Amniotic stem cell (primary cell): ENCODE results near the gene KRTAP12-4.
"Not testable (repeated sequence)": the region's sequence is repeated elsewhere in the genome, so short reads cannot be mapped to it uniquely, and the experiment has no call there.

Experiments used
- DNase-seq: peaks from one replicate; lab custom pipeline; 2025; lab: John Stamatoyannopoulos, UW

KRTAP12-4 gene

DNA sequence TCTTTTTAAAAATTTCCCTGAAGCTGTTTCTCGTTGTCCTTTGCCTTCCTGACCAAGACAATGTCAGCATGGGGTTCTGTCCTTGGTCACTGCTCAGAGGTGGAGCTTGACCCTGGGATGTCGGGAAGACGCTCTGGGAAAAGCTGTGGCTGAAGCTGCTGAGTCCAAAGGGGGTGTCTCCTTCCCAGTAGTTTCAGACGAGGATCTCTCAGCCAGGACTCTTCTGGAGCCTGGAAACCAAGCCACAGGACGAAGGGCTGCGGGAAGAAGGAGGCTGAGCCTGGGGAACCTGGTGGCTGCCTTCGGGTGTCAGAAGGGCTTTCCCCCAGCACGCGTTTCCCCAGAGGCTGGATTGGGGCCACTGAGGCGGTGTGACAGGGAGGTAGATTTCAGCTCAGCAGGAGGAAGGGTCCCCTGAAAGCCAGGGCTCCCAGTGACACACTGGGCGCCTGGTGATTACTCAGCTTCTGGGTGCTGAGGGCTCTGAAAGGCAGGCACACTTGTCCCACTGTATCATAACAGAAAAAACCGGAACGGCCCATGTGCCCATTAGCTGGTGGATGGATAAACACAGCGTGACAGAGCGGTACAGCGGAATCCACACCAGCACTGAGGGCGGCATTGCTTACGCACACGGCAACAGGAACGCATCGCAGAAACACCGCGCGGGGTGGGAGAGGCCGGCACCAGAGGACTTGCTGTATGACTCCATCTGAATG, 32.5 kb upstream of the KRTAP12-4 start:
- DNase-seq, result no peak

DNA sequence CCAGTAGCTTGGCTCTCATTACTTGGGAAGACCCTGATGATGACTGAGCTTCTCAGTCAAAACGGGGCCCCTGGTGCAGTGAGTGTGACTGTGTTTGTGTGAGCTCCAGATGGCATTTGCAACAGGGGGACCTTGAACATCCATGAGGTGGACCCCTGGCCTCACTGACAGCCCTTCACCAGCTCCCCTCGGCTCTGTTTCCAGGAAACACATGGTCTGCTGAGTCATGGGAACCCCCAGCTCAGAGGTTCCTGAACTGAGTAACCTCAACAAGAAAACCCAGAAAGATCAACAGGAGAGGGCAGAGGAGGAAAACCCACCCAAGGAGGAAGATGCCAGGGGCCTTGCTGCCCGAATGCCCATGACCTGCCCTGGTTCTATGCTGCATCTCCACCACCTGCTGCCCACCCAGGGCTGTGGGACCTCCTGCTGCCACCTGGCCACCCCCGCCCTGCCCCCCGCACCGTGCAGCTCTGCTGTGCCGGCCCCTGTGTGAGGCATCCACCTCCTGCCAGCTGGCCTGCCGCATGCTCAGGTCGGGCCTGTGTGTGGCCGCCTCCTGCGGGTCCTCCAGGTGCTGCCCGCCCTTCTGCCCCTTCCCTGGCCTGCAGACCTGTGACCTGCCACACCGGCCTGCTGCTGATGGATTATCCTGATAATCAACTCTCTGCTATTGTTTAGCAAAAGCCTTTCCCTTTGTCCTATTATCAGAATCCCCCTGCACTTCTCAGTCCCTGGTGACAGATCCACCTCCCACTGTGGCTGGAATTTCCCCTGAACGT, 31.7 kb upstream of the KRTAP12-4 start:
- DNase-seq, result no peak

DNA sequence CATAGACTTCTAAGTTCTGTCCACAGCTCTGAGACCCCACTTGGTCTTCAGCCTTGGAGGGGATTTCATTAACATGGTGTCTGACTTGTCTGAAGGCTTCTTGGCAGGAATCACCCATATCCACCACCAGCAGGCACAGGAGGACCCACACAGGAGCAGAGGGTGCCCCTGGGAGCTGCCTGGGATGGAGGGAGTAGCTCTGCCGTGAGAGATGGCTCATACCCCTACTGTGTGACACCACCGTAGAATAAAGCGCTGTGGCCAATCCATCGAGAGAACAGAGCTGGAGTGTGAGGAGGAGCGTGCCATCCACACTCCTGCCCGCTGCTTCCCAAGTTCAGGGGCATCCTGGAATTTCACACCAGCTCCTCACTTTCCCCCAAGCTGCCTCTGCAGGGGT, 30.6 kb upstream of the KRTAP12-4 start:
- DNase-seq, result not testable (repeated sequence)

DNA sequence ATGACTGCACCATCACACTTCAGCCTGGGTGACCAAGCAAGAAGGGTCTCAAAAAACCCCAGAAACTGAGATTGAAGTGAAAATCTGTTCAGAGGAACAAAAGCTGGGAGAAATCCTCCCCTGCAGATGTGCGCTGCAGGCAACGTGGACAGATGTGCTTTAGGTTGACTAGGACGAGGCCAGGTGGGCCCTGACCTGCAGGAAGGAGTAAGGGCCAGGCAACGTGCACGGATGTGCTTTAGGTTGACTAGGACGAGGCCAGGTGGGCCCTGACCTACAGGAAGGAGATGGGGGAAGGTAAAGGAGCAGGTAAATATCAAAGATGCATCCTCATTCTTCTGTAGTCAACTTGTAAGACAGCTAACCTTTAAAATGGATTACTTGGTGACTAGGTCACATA, 30.0 kb upstream of the KRTAP12-4 start:
- no peak for DNase-seq

DNA sequence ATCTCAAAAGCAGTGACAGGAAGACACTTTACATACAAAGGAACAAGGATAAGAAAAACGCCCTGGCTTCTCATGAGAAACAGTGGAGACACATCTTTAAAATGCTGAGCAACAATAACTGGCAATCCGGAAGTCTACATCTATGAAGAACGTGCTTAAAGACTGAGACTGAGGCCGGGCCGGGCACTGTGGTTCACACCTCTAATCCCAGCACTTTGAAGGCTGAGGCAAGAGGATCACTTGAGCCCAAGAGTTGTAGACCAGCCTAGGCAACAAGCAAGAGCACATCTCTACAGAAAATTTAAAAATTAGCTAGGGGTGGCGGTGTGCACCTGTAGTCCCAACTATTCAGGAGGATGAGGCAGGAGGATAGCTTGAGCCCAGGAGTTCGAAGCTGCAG, 29.6 kb upstream of the KRTAP12-4 start:
- DNase-seq, result no peak

DNA sequence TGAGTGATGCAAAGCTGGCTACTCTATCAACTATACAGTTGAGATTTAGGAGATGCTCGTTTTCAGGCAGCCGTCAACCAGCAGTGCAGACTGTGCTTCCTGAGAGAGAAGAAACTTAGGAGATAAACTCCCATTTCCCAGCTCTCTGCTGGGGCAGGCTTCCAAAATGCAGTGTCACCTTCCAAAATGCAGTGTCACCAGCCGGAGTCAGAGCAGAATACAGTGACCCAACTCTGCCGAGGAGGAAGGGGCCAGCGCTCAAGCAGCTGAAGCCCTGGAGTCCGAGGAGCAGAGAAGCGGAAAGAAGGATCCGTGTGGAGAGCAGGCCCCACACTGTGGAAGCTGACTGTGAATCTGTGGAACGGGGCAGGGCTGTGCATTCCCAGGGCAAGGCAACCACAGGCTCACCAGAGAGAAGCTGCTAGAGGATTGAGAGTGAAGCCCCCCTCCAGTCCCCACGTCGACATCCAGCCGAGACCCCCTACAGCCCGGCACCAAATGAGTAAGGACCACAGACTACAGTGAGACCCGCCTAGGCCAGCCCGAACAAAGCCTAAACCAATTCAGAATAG, 28.2 kb upstream of the KRTAP12-4 start:
- DNase-seq, result no peak

DNA sequence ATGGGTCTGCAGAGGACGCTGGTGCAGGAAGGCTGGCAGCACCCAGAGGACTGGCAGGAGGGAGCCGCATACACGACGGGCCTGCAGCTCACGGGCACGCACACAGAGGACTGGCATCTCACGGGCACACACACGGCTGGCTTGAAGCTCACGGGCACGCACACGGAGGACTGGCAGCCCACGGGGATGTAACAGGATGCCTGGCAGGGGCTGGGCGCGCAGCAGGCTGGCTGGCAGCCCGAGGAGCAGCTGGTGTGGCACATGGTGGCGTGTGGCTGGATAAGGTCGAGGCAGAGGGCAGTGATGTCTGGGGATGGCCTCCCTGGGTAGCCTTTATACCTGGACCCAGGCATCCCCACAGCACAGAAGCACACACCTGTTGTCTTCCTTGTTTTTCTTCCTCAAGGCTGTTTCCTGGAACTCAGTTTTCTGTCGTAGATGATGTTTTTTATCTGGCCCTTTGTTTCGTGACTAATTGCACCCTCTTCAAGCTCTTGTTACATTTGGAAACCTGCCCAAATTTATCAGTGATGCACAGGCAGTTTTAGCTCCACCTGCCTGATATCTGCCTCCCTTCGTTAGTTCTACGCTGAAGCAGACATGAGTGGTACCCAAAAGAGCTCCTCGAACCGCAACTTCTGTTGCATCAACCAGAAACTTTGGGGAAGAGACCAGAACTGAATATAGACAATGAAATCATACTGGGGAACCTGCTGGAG, 27.6 kb upstream of the KRTAP12-4 start, which contains the start of gene KRTAP12-1:
KRTAP12-1 (minus strand) TSS at position 303 of the 719 bp plus-strand sequence; CDS start at position 263, 40 bp downstream.
- no peak for DNase-seq

DNA sequence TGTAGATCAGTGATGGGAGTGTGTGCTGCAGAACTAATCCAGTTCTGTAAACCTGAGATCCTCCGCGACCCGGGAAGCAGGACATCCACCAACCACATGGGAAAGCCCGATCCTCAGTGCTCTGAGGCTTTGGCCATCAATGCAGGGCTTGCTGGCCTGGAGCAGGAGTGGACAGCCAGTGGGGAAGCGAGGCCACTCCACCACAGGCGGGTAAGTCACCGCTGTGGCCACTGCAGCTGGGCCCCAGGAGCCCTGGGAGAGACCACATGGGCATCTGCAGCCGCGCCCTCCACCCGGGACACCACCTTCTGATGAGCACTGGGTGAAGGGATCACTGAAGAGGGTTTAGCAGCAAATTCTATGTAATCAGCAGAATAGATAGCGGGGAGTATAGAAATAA, 26.7 kb upstream of the KRTAP12-4 start:
- DNase-seq, result no peak

DNA sequence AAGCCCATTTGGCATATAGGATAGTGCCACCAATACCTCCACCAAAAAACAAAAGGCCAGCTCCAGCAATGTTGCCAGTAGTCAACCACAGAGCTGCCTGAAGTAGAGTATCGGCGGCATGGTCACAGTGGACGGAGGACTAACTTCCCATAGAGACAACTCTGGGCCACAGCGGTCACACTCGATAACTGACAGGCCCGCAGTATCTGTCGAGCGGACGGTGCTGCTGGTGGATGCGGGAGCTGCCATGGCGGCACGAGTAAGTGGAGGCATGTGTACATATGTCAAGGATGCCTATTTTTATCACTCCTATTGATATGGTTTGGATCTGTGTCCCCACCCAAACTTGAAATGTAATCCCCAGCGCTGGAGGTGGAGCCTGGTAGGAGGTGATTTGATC, 23.4 kb upstream of the KRTAP12-4 start:
- no peak for DNase-seq

DNA sequence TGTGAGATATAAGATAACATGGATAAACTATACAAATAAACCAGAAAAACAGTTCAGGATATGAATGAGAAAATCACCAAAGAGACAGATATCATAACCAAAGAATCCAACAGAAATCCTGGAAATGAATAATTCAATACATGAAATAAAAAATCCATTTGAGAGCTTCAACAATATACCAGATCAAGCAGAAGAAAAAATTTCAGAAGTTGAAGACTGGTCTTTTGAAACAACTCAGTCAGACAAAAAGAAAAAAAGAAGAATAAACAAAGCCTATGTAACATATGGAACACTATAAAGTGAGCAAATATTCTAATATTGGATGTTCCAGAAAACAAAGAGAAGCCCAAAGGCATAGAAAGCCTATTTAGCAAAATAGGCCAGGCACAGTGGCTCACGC, 17.5 kb upstream of the KRTAP12-4 start:
- no peak for DNase-seq

DNA sequence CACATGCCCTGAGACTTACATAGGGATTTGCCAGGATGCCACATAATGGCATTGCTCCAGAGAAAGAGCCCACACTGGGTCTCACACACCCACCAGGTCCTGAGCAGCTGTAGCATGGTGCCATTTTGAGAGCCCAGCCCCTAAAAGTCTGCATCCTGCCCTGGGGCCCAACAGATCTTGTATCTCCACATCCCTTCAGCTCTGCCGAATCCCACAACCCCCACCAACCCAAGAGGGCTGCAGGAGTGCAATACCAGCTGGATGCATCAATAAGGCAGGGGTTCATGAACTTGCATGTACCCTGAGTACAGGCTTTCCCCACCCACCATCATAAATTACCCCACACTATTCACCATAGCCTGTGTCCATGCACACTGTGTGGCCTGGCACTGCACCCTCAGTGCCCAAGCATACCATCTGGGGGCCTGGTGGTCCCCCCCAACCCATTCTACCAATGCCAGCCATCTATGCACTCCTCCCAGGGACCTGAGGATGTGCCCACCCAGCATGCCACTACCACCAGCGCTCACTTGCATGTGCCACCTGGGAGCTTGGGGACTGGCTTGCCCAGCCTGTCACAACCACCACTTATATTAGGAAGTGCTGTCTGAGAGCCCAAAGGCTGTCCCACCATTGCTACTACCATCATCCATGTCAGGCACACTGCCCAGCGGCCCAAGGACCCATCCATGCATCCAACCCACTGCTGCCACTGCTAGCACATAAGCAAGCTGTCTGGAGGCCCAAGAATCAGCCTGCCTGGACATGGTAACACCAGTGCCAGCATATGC, 16.4 kb upstream of the KRTAP12-4 start:
- DNase-seq, result no peak

DNA sequence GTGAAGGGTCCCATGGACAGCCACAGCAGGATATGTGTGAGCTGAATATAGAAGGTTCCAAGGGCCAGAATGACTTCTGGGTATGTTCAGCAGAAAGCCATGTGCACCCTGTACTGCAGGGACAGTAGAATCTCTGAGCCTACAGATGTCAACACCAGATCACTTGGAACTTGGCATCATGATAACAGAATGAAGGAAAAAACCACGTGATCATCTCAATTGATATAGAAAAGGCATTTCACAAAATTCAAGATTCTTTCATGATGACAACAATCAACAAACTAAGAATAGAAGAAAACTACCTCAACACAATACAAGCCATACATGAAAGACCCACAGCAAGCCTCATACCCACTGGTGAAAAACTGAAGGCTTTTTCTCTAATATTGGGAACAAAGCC, 13.2 kb upstream of the KRTAP12-4 start:
- DNase-seq, result no peak

DNA sequence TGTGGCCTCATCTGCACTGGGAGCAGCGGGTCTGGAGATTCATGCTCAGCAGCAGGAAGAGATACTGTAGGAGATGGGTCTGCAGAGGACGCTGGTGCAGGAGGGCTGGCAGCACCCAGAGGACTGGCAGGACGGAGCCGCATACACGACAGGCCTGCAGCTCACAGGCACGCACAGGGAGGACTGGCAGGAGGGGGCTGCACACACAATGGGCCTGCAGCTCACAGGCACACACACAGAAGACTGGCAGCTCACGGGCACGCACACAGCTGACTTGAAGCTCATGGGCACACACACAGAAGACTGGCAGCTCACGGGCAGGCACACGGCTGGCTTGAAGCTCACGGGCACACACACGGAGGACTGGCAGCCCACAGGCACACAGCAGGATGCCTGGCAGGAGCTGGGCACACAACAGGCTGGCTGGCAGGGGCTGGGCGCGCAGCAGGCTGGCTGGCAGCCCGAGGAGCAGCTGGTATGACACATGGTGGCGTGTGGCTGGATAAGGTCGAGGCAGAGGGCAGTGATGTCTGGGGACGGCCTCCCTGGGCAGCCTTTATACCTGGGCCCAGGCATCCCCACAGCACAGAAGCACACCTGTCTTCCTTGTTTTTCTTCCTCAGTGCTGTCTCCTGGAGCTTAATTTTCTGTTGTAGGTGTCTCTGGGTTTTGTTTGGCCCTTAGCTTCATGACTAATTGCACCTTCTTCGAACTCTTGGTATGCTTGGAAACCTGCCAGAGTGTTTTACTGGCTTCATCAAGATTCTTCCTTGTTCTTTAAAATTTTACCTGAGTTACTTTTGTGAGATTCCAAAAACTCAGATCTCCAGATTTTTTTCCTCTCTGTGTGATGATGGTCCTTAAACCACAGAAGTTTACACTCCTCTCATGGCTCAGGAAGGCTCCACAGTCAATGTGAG, 12.2 kb upstream of the KRTAP12-4 start, which contains the start of gene KRTAP12-2:
KRTAP12-2 (minus strand) TSS at position 527 of the 920 bp plus-strand sequence; CDS start at position 486, 41 bp downstream.
- DNase-seq, result no peak

DNA sequence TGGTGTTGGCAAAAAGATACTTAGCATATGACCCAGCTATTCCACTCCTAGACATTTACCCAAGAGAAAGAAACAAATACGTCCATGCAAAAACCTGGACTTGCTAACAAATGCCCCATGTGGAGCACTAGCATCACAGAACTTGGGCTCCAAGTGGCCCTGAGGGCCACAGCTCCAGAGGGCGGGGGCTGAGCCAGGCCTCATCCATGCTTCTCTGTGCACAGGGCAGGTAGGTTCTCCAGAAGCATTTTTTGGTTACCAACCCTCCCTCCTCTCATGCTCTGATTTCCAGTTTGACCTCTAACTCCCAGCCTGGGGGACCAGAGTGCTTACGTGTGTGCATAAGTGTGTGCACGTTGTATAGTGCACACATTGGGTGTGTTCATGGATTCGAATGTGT, 10.2 kb upstream of the KRTAP12-4 start:
- DNase-seq, result no peak

DNA sequence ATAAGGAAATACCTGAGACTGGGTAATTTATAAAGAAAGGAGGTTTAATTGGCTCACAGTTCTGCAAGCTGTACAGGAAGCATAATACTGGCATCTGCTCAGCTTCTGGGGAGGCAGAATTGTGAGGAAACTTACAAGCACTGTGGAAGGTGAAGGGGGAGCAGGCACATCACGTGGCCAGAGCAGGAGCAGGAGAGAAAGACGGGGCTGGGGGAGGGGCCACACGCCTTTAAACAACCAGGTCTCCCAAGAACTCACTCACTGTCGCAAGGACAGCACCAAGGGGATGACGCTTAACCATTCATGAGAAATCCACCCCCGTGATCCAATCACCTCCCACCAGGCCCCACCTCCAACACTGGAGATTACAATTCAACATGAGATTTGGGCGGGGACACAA, 7.1 kb upstream of the KRTAP12-4 start:
- not testable (repeated sequence) for DNase-seq

DNA sequence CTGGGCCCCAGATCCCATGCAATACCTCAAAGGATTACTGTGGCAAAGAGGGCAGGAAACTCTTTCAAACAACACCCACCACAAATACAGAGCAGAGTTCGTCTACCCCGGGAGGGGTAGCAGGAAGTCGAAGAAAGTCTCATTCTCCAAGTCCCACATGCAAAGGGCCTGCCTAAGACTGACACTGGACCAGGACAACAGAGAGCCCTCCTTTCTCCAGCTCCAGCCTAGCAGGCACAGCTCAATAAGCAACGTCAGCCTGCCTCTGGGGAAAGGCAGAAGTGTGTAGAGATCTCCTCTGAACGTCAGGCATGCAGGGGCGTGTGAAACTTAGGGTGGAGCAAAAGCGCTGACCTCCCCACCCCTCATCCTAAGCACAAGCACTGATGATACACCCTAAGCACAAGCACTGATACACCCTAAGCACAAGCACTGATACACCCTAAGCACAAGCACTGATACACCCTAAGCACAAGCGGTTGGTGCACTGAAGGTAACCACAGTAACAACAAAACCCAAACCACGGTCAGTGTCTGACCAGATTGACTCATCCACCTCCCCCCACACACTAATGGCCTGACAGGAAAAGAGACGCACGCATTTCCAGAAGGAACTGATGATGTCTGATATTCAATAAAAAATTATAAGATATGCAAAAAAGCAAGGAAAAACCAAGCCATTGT, 4.6 kb upstream of the KRTAP12-4 start:
- no peak for DNase-seq

DNA sequence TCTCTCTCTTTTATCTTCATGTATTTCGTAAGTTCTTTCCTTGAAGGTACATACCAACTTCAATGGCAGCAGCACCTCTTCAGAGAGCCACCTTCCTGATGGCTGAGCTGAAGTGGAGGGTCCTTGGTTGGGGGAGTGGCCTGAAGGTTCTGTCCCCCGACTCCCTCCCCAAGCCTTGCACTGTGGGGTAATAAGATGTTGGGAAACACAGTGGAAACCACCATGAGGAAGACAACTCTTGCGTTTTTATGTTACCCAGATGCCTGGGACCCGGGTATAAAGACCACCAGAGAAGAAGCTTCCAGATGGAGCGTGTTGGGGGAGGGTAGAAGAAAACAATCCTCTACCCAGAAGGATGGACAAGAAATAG, 4.1 kb upstream of the KRTAP12-4 start:
- no peak for DNase-seq

DNA sequence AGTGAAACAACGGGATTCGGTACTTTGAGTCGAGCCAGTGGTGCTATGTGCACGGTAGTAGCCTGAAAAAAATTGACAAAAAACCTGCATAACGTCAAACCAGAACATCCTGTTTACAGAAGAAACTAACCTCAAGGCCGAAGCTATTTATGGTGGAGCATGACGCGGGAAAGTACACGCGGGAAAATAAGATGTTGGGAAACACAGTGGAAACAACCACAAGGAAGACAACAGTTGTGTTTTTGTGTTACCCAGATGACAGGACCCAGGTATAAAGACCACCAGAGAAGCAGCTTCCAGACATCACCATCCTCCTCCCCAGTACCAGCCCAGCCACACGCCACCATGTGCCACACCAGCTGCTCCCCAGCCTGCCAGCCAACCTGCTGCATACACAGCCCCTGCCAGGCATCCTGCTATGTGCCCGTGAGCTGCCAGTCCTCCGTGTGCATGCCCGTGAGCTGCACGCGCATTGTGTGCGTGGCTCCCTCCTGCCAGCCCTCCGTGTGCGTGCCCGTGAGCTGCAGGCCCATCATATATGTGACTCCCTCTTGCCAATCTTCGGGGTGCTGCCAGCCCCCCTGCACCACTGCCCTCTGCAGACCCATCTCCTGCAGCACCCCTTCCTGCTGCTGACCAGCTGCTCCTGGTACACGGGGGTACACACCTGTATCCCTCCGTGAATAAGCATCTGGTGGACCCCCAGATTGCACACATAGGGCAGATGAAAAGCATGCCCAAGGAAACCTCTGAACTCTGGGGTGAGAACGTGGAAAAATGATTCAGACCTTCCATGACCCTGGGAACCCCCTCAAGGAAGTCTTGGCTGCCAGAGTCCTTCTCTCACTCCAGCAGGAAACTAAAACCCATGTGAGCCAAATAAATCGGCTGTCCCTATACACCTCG, 3.4 kb upstream of the KRTAP12-4 start, which contains the start of gene KRTAP12-3:
KRTAP12-3 (plus strand) TSS at position 298 of the 906 bp plus-strand sequence; CDS start at position 346, 48 bp downstream.
- no peak for DNase-seq

DNA sequence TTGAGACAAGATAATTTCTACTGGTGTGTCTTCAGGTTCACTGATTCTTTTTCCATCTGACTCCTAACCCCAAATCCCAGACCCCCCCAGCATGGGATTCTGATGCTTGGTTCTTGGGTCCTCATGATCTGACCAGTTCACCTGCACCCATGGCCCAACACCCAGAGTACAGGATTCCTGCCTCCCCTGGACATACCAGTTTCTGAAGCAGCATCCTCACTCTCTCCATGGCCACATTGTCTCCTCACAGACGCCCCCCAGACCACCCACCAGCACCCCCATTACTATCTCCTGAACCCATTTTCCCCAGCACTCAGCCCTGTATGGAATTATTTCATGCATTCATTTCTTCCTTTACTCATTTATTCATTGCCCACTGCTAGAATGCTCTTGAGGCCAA, 2.4 kb upstream of the KRTAP12-4 start:
- no peak for DNase-seq
